ENCODE results near the gene BPIFA3. TPM values are rescaled to one million over a fixed set of nuclear protein-coding genes. Genes with fewer than 3 reads are reported as not detected.

BPIFA3 gene
- total RNA-seq, 4 donors from 2014 or later, result not detected

DNA sequence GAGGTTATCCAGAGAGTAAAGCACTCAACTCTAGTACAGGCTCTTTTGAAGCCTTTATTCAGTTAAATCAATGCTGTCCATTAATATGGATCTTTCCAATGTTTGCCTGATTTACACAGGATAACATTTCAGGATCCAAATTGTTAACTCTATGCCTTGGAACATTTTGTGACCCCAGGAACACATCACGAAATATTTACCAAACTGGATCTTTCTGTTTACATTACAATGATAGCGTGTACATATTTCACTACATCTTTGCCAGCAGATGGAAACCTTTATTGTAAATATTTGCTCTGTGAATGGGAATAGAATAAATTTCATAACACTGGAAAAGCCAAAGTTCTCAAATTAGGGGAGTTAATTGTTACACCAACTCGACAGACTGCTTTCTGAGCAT, 25.7 kb upstream of the BPIFA3 start:
- no peaks in the 10 kb centered on the region for H3K36me3 ChIP-seq
- WGBS, result 11% methylated on average over 3 of the region's 3 CpGs
- no peaks in the 10 kb centered on the region for H3K9me3 ChIP-seq
- H3K27me3 ChIP-seq, result peaks cover 0 to 5% (median 0%) of the 10 kb centered on the region in 4 donors
- intact Hi-C loops (cut with DNase I), result no loop called here
- peaks cover 0 to 15% (median 14%) of the 10 kb centered on the region in 4 donors for H3K4me1 ChIP-seq
- TF ChIP-seq POLR2A (IDR thresholded peaks at IDR 0.05; ENCODE audit: low read depth) (no peak), POLR2AphosphoS5 (IDR thresholded peaks at IDR 0.05) (no peak)
- TF ChIP-seq, protein P1, sequence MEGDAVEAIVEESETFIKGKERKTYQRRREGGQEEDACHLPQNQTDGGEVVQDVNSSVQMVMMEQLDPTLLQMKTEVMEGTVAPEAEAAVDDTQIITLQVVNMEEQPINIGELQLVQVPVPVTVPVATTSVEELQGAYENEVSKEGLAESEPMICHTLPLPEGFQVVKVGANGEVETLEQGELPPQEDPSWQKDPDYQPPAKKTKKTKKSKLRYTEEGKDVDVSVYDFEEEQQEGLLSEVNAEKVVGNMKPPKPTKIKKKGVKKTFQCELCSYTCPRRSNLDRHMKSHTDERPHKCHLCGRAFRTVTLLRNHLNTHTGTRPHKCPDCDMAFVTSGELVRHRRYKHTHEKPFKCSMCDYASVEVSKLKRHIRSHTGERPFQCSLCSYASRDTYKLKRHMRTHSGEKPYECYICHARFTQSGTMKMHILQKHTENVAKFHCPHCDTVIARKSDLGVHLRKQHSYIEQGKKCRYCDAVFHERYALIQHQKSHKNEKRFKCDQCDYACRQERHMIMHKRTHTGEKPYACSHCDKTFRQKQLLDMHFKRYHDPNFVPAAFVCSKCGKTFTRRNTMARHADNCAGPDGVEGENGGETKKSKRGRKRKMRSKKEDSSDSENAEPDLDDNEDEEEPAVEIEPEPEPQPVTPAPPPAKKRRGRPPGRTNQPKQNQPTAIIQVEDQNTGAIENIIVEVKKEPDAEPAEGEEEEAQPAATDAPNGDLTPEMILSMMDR (IDR thresholded peaks at IDR 0.05), result no peak
- DNase-seq (ENCODE audit: extremely low spot score), result no peak
- no peak overlapping the region for H3K4me3 ChIP-seq
- no peak overlapping the region for H3K27ac ChIP-seq (replicated peaks in 1 of 4)

DNA sequence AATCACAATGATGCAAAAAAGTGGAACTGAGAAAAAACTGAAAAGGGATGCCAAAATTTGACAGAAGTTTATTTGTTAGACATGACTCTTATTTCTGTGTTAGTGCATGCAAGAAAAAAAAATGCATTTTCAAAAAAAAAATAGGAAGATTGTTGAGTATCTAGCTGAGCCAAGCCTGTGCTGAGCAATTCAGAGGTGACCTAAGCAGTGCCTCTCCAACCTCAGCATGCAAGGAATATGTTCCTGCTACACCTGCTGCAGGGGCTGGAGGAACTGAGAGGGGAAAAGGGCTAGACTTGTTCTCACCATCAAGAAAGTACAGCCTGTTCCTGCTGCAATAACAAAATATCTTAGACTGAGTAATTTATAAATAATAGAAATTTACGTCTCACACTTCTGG, 25.2 kb upstream of the BPIFA3 start:
- intact Hi-C loops (cut with DNase I), result no loop called here
- Histone ChIP-seq H3K4me1 (peaks cover 0 to 15% (median 14%) of the 10 kb centered on the region in 4 donors), H3K9me3 (no peaks in the 10 kb centered on the region), H3K4me3 (no peak overlapping the region), H3K36me3 (no peaks in the 10 kb centered on the region), H3K27ac (replicated peaks in 1 of 4) (no peak overlapping the region), H3K27me3 (peaks cover 0 to 5% (median 0%) of the 10 kb centered on the region in 4 donors)
- no peak for TF ChIP-seq POLR2A (IDR thresholded peaks at IDR 0.05; ENCODE audit: low read depth)
- TF ChIP-seq EP300 (IDR thresholded peaks at IDR 0.05), result no peak
- TF ChIP-seq, protein P1 (IDR thresholded peaks at IDR 0.05), result no peak
- TF ChIP-seq POLR2AphosphoS5 (IDR thresholded peaks at IDR 0.05), result no peak
- DNase-seq (ENCODE audit: extremely low spot score), result no peak
- WGBS, result 38% methylated on average over 1 of the region's 1 CpG

- intact Hi-C loops (cut with DNase I), result no loop called here
- no peak overlapping the region for H3K4me3 ChIP-seq
- WGBS, result 57% methylated on average over 8 of the region's 8 CpGs
- H3K27me3 ChIP-seq, result peaks cover 0 to 16% (median 0%) of the 10 kb centered on the region in 4 donors
- no peaks in the 10 kb centered on the region for H3K9me3 ChIP-seq
- TF ChIP-seq EP300 (IDR thresholded peaks at IDR 0.05) (no peak), POLR2AphosphoS5 (IDR thresholded peaks at IDR 0.05) (no peak), POLR2A (IDR thresholded peaks at IDR 0.05; ENCODE audit: low read depth) (no peak)
- TF ChIP-seq, protein P1 (IDR thresholded peaks at IDR 0.05), result no peak
- peaks cover 0 to 15% (median 14%) of the 10 kb centered on the region in 4 donors for H3K4me1 ChIP-seq
- DNase-seq (ENCODE audit: extremely low spot score), result no peak
- no peak overlapping the region for H3K27ac ChIP-seq (replicated peaks in 1 of 4)
- no peaks in the 10 kb centered on the region for H3K36me3 ChIP-seq
These were observed 24.1 kb upstream of the BPIFA3 start for GRCh38 chr20:33192912-33193501.

DNA sequence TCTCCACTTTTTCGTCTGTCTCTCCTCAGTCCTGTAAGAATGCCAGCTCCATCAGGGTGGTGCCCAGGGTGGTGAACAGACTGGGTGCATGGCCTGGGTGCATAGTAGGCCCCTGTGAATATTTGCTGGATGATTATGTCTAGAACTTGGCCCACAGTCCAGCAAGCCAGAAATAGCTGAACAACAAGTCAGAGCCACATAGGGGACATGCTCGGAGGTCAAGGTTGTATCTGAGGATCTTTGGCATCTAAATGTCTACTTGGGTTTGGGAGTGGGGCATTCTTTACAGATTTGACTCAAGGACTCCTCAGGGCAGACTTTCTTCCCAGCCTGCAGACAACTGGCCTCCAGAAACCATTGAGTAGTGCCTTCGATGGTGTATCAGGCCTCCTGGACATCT, 18.1 kb upstream of the BPIFA3 start:
- H3K4me1 ChIP-seq, result no peaks in the 10 kb centered on the region

More for the DNA sequence above, 18.1 kb upstream of the BPIFA3 start:
- Histone ChIP-seq H3K36me3 (no peaks in the 10 kb centered on the region), H3K27ac (replicated peaks in 1 of 4) (no peak overlapping the region), H3K4me3 (no peak overlapping the region), H3K27me3 (peaks cover 0 to 34% (median 0%) of the 10 kb centered on the region in 4 donors), H3K9me3 (no peaks in the 10 kb centered on the region)
- intact Hi-C loops (cut with DNase I), result no loop called here
- DNase-seq (ENCODE audit: extremely low spot score), result no peak
- TF ChIP-seq EP300 (IDR thresholded peaks at IDR 0.05), result no peak
- no peak for TF ChIP-seq POLR2AphosphoS5 (IDR thresholded peaks at IDR 0.05)
- TF ChIP-seq POLR2A (IDR thresholded peaks at IDR 0.05; ENCODE audit: low read depth), result no peak
- TF ChIP-seq, protein P1 (IDR thresholded peaks at IDR 0.05), result no peak
- 96% methylated on average over 3 of the region's 3 CpGs for WGBS

All from esophagus muscularis mucosa (tissue), 4 donors.